HG03097 (cell line): ENCODE data around the gene MMADHC.
"Not testable (repeated sequence)": the region's sequence is repeated elsewhere in the genome, so short reads cannot be mapped to it uniquely, and the experiment has no call there.

Experiments used
- ATAC-seq: cut with Tn5 transposase; IDR thresholded peaks from one replicate; pipeline ENCODE4 v1.9.1; 2021; ENCODE audit not compliant: unreplicated experiment, low FRiP score

Gene MMADHC

GRCh38 chr2:149595056-149595963 is 7.7 kb upstream of the MMADHC start:
- ATAC-seq, result no peak

DNA sequence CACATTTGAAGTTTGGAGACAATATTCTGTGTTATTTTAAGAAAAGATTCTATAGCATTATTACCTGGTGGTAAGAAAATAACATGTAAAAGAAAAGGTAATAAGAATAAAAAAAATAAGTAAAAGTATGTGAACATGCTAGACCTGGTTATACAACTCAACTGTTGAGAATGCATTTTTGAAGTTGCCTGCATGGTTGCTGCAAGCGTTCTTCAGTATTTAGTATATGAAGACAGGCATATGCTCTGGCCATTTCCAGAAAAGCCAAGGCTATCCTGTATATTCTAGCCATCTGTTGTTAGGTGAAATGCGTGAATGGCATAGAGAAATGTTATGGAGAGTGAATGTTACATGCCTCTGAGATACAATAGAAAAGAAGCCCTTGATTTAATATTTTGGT is 6.8 kb upstream of the MMADHC start:
- ATAC-seq, result no peak

- ATAC-seq, result peak; percentile 13
Observed at GRCh38 chr2:149587950-149588487, 444 bp upstream of the MMADHC start.

- no peak for ATAC-seq
Observed at GRCh38 chr2:149586898-149587219, 716 bp downstream of the MMADHC start.

DNA sequence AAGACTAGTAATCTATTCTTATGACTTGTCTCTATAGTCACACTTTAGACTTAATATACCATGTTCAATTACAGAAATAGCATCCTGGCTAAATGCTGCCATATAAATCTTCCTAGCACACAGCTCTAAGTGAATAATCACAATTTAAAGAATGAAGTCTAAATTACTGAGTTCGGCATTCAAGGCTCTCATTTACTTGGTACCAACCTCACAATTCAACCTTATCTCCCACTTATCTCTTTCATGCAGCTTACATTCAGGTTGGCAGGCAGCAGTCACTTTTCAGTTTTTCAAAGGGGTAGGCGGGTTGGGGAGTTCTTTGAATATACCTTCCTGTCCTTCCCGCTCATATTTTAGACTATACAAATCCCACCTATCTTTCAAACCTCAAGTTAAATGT is 1.5 kb downstream of the MMADHC start:
- ATAC-seq, result no peak

DNA sequence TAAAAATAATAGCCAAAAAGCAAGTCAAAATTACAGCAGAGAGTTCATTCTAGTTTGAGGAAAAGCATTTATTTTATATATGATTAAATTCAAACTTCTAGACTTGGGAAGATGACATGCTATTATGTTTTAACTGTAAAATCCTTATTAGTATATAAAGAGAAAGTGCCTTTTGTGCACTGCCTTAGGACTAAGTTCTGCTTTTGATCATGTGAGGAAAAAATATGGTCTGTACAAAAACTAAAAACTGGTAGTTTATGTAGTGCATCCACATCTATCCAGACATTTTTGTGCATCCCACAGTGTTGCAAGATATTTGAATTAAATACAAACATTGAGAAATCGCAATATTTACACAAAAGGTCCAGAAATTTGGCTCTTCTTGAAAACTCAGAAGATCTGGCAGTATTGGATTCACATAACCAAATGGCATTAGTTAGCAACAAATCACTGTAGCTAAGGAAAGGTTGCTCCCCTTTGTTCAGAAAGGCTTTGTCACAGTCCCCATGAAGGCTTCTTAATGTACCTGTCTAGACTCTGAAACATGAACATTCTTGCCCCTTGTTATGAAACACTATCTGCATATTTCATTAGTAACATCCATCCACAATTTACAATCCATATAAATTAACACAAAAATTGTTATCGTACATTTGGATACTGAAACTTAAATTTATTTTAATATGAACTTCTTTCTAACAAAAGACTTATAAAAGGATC is 2.2 kb downstream of the MMADHC start:
- ATAC-seq, result no peak

GRCh38 chr2:149579972-149580882 is 7.3 kb downstream of the MMADHC start:
- no peak for ATAC-seq

DNA sequence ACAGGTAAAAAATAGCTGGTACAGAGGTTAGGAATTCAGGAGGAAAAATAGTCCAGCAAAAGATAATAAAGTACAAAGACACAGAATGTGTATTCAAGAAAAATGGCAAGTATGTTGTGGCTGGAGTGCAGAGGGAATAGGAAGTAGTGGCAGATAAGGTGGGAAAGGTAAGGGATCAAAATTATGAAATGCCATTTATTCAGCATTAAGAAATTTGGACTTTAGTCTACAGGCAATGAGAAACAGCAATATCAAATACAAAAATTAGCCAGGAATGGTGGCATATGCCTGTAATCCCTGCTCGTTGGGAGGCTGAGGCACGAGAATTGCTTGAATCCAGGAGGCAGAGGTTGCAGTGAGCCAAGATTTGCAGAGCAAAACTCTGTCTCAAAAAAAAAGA is 10.3 kb downstream of the MMADHC start:
- ATAC-seq, result no peak

DNA sequence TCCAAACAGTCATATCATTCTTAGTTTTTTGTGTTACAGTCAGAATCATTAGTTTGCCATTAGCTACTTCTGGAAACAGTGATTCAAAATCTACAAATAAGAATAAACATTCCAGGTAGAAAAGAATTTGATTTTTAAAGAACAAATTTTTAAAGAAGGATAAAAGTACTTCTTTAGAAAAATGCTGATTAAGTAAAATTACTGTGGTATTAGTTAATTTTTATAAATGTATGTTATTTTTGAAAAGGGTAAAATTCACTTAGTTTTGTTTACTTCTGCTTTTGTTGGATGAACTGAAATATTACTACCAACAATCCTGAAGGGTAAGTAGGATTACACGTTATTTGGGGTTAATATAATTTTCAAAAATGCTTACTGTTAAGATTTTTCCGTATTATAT is 11.8 kb downstream of the MMADHC start:
- ATAC-seq, result no peak

DNA sequence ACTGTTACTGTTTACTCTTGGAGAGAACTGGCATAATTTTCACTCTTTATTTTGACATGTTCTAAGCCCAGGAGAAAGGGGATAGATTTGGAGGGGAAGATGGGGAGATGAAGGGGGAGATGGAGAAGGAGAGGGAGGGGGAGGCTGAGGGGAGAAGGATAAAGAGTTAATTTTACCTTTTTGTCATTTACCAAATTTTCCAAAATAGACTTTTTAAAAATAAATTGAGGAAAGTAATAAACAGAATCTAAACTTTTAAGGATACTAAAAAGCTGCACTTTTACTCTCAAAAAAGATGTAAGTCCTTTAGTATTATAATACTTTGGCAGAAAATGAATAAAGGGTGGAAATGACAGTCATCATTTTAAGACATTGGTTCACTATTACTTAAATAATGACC is 12.3 kb downstream of the MMADHC start:
- ATAC-seq, result no peak

DNA sequence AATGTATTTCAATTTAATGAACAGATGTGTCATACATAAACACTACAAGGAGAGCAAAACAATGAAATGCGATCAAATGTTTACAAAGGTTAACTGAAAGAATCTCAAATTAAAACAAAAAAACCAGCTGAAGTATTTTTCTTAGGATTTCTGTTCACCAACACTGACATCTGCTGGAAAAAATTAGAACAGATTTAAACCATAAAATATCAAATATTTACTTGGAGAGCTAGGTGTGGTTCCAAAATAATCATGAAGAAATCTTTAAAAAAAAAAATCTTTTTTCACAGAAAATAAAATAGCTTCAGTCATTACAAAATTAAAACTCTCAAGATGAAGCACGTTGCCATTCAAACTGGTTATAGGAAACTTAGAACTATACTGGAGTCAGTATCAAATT is 13.8 kb downstream of the MMADHC start:
- no peak for ATAC-seq

GRCh38 chr2:149572102-149572953 is 15.2 kb downstream of the MMADHC start:
- ATAC-seq, result no peak

- no peak for ATAC-seq
Observed at GRCh38 chr2:149568138-149568537, 19.4 kb downstream of the MMADHC start.

GRCh38 chr2:149566652-149567051 is 20.9 kb downstream of the MMADHC start:
- no peak for ATAC-seq

GRCh38 chr2:149565625-149566024 is 21.9 kb downstream of the MMADHC start:
- ATAC-seq, result not testable (repeated sequence)

DNA sequence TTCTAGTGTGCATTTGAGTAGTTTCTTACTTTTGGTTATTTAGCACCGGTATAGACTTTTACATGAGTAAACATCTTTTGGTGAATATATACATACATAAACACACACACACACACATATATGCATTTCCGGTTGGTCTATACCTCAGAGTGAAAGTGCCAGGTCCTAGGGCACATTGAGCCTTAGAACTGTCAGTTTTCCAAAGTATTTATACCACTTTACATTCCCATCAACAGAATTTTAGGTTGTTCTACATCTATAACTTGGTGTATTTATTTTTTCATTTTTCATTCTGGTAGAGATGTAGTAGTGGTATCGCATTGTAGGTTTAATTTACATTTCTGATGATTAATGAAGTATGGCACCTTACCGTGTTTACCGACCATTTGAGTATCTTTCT is 22.6 kb downstream of the MMADHC start:
- ATAC-seq, result no peak

DNA sequence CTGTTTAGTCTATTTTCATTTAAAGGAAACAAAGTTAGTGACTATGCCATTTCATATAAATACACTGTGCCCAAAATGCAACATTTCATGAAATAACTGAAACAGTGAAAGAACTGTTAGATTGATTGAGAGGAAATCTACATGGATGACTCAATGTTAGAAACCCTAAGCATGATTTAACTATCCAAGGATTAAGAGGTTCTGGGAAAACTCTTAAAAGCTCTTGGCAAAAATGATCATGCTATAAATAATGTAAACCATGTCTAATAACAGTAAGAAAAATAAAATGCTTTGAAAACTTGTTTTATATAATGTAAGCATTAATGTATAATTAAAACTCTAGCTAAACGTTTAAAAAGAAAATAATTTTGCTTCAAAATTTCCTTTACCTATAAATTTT is 23.5 kb downstream of the MMADHC start:
- ATAC-seq, result no peak

DNA sequence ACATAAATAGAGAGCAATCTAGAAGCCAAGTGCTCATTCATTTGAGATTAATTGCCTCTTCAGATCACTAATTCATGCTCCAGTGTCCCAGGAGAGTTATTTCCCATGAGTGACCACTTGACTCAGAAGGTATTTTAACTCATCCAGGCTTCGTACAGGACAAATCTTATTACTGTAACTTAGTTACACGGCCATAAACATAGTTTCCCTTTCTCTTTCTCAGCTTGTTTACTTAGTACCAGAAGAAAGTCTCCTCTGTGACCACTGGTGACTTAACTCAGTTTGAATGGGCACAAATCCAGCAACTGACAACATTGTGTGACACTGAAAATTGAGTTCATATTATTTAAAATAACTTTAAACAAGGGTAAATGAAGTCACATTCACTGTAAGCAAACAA is 25.3 kb downstream of the MMADHC start:
- ATAC-seq, result peak; percentile 70

DNA sequence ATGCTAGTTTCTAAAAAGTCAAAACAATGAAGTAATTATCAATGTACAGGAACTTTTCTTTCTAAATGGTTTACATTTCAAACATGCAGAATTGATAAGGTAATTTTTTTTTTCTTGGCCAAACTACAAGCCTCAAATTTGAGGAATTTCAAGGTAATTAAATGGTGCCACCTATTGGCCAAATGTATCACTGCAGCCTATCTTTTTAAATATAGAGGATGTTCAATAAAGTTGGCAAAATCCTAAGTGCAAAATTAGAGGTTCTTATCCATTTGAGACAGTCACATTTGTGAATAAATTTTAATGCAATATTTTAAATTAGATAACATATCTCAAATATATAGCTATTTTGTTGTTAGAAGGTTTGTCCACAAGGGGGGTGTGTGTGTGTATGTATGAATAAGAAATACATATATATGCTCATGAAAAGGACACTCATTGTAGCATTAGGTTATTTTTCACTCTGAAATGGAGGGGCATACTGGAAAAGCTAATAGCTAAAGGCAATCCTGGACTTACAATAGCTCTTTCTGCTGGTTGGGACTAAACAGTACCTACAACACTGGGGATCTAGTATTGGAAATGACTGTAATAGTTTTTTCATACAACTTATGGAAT is 26.2 kb downstream of the MMADHC start:
- ATAC-seq, result no peak
